ENCODE results near the gene RAPGEFL1. TPM values are rescaled to one million over a fixed set of nuclear protein-coding genes. Genes with fewer than 3 reads are reported as not detected.

Gene RAPGEFL1
- total RNA-seq, 2 experiments from 2014 or later: 3.8 to 5.4 TPM

- POLR2A ChIA-PET: interaction anchor here (1.5 to 2.2 kb wide), 2 partner anchors 9 to 17 kb away, joined by 4 to 11 read pairs; no protein-coding TSS in a partner anchor
- DNase-seq (no peak), ATAC-seq (no peak)
- H3K27ac Mint-ChIP-seq: peak overlapping the region; percentile 23
- H3K4me3 Mint-ChIP-seq: no peak overlapping the region
- no peaks in the 10 kb centered on the region for H3K9me3 Mint-ChIP-seq
- intact Hi-C loops (cut with micrococcal nuclease): no loop called here
- no peak for TF ChIP-seq CTCF (IDR thresholded peaks at IDR 0.05)
- CTCF ChIA-PET: interaction anchor here (4.8 kb wide), 1 partner anchor 18 kb away, joined by 26 read pairs; no protein-coding TSS in a partner anchor
- no peaks in the 10 kb centered on the region for H3K27me3 Mint-ChIP-seq
- H3K36me3 Mint-ChIP-seq (ENCODE audit: low read depth): peaks cover 55% of the 10 kb centered on the region
- peaks cover 56% of the 10 kb centered on the region for H3K4me1 Mint-ChIP-seq (ENCODE audit: low read depth)
Measured at GRCh38 chr17:40150276-40150675, 27.0 kb upstream of the RAPGEFL1 start.

GRCh38 chr17:40151414-40151963, 25.8 kb upstream of the RAPGEFL1 start:
- ATAC-seq: no peak
- Mint-ChIP-seq H3K4me1 (ENCODE audit: low read depth) (peaks cover 59% of the 10 kb centered on the region), H3K27ac (peak overlapping the region; percentile 62), H3K4me3 (no peak overlapping the region), H3K9me3 (no peaks in the 10 kb centered on the region), H3K27me3 (no peaks in the 10 kb centered on the region), H3K36me3 (ENCODE audit: low read depth) (peaks cover 56% of the 10 kb centered on the region)
- DNase-seq: no peak
- POLR2A ChIA-PET: interaction anchor here (1.5 to 3.4 kb wide), 2 partner anchors 11 to 40 kb away, joined by 3 to 18 read pairs; partner anchors contain the start of gene CASC3
- no peak for TF ChIP-seq CTCF (IDR thresholded peaks at IDR 0.05)
- intact Hi-C loops (cut with micrococcal nuclease): no loop called here
- CTCF ChIA-PET: interaction anchor here (1.1 to 4.8 kb wide), 6 partner anchors 9 to 138 kb away, joined by 3 to 26 read pairs (median 4); no protein-coding TSS in a partner anchor

- CTCF ChIA-PET: interaction anchor here (0.9 to 4.8 kb wide), 7 partner anchors 11 to 140 kb away, joined by 3 to 26 read pairs (median 5); no protein-coding TSS in a partner anchor
- intact Hi-C loops (cut with micrococcal nuclease): no loop called here
- DNase-seq (peak; percentile 30), ATAC-seq (peak; percentile 34)
- peak overlapping the region; percentile 91 for H3K27ac Mint-ChIP-seq
- peaks cover 50% of the 10 kb centered on the region for H3K4me1 Mint-ChIP-seq (ENCODE audit: low read depth)
- POLR2A ChIA-PET: interaction anchor here (1.0 to 3.4 kb wide), 6 partner anchors 13 to 65 kb away, joined by 3 to 18 read pairs (median 4); partner anchors contain the start of genes CASC3, MSL1, NR1D1 and WIPF2
- H3K36me3 Mint-ChIP-seq (ENCODE audit: low read depth): peaks cover 47% of the 10 kb centered on the region
- H3K27me3 Mint-ChIP-seq: no peaks in the 10 kb centered on the region
- no peak for TF ChIP-seq CTCF (IDR thresholded peaks at IDR 0.05)
- H3K4me3 Mint-ChIP-seq: no peak overlapping the region
- H3K9me3 Mint-ChIP-seq: no peaks in the 10 kb centered on the region
Measured at GRCh38 chr17:40153603-40154236, 23.6 kb upstream of the RAPGEFL1 start.

- CTCF ChIA-PET: interaction anchor here (0.8 to 3.8 kb wide), 4 partner anchors 10 to 132 kb away, joined by 3 to 39 read pairs (median 8); no protein-coding TSS in a partner anchor
- Mint-ChIP-seq H3K4me3 (no peak overlapping the region), H3K4me1 (ENCODE audit: low read depth) (peaks cover 31% of the 10 kb centered on the region), H3K27me3 (no peaks in the 10 kb centered on the region), H3K27ac (peak overlapping the region; percentile 79), H3K9me3 (no peaks in the 10 kb centered on the region), H3K36me3 (ENCODE audit: low read depth) (peaks cover 38% of the 10 kb centered on the region)
- POLR2A ChIA-PET: interaction anchor here (0.6 to 0.7 kb wide), 2 partner anchors 35 to 672 kb away, joined by 3 to 4 read pairs; no protein-coding TSS in a partner anchor
- ATAC-seq (no peak), DNase-seq (no peak)
- no peak for TF ChIP-seq CTCF (IDR thresholded peaks at IDR 0.05)
- intact Hi-C loops (cut with micrococcal nuclease): no loop called here
Measured at GRCh38 chr17:40157973-40158372, 19.3 kb upstream of the RAPGEFL1 start.
